OCI-LY3 (cell line): ENCODE measurements around the gene MAST2.

Experiments used
- H2AFZ ChIP-seq: fragments of 200-600, 300-600 bp; shearing (Covaris generic); 2 replicates; pipeline ENCODE4 v1.6.0; 2014; ENCODE audit warnings: antibody characterized with exemption, low read depth, low read length
- H3K27ac ChIP-seq: fragments of 200-600, 300-600 bp; sonication (generic); 2 replicates; pipeline ENCODE4 v1.5.1; 2014; ENCODE audit warnings: mild to moderate bottlenecking, low read length, moderate library complexity, mixed read lengths
- H3K27me3 ChIP-seq: fragments of 200-600, 300-600 bp; sonication (generic); 2 replicates; pipeline ENCODE4 v1.6.1; 2014; ENCODE audit warnings: low read depth, low read length, mixed read lengths
- H3K36me3 ChIP-seq: fragments of 200-600, 300-600 bp; sonication (generic); replicated peaks from 2 replicates; pipeline ENCODE3; 2014; ENCODE audit warnings: low read depth, low read length, mixed read lengths
- H3K4me1 ChIP-seq: fragments of 300-600, 200-600 bp; sonication (generic); 2 replicates; pipeline ENCODE4 v1.6.1; 2014; ENCODE audit warnings: low read length, mixed read lengths
- H3K4me2 ChIP-seq: fragments of 200-600, 300-600 bp; sonication (generic); 2 replicates; pipeline ENCODE4 v1.6.1; 2014; ENCODE audit warnings: low read length, mixed read lengths
- H3K4me3 ChIP-seq: fragments of 300-600, 200-600 bp; sonication (generic); 2 replicates; pipeline ENCODE4 v1.5.1; 2014; ENCODE audit warnings: antibody characterized with exemption, mild to moderate bottlenecking, low read length, moderate library complexity
- H3K79me2 ChIP-seq: fragments of 300-600, 200-600 bp; shearing (Covaris generic); 2 replicates; pipeline ENCODE4 v1.6.1; 2014; ENCODE audit warnings: mild to moderate bottlenecking, low read length, mixed read lengths
- H3K9ac ChIP-seq: fragments of 300-600, 200-600 bp; shearing (Covaris generic); 2 replicates; pipeline ENCODE4 v1.6.0; 2014; ENCODE audit warnings: mild to moderate bottlenecking, low read length, moderate library complexity
- H3K9me3 ChIP-seq: fragments of 200-600, 300-600 bp; shearing (Covaris generic); 2 replicates; pipeline ENCODE4 v1.6.1; 2014; ENCODE audit warnings: low read length, mixed read lengths; ENCODE audit not compliant: insufficient read depth
- H4K20me1 ChIP-seq: fragments of 200-600, 300-600 bp; sonication (generic); 2 replicates; pipeline ENCODE4 v1.6.1; 2016; ENCODE audit warnings: low read length, mixed read lengths; ENCODE audit not compliant: insufficient read depth
- EZH2phosphoT487 ChIP-seq: fragments of 200-600 bp; shearing (Covaris generic); IDR thresholded peaks from 2 replicates; pipeline ENCODE4 v1.6.1; 2018; ENCODE audit warnings: antibody characterized with exemption, mixed run types, low read depth
- TF ChIP-seq, protein P1 (sequence below): fragments of 200-600, 300-600 bp; sonication (generic); IDR thresholded peaks from 2 replicates; pipeline ENCODE4 v1.5.1; 2014; ENCODE audit warnings: antibody characterized with exemption, low read length, low read depth

MAST2 gene

DNA sequence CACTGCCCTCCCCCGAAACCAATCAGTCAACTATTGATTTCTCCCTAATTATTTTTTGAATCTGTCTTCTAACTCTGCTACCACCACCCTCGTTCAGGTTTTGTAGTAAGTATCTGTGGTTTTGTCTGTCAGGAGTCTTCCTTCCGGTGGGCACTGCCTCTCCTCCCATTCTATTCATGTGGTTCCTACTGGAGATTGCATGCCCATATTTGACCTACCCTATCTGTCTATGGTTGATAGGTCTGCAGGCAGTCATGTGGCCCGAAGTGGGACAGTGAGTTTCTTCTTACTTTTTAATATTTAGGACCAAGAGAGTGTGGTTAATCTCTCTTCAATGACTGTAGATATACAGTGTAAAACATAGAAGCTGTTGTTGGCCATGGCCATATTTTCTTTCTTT lies 17.8 kb upstream of the MAST2 start:
- no peak overlapping the region for H3K9ac ChIP-seq
- H3K4me2 ChIP-seq, result no peak overlapping the region
- H3K36me3 ChIP-seq, result no peaks in the 10 kb centered on the region
- no peaks in the 10 kb centered on the region for H3K27me3 ChIP-seq
- H2AFZ ChIP-seq, result no peak overlapping the region
- H3K79me2 ChIP-seq, result no peaks in the 10 kb centered on the region
- H3K4me1 ChIP-seq, result peaks cover 4% of the 10 kb centered on the region
- H3K9me3 ChIP-seq, result no peaks in the 10 kb centered on the region
- no peak overlapping the region for H3K4me3 ChIP-seq
- H3K27ac ChIP-seq, result no peak overlapping the region
- H4K20me1 ChIP-seq, result no peaks in the 10 kb centered on the region
- no peak for TF ChIP-seq EZH2phosphoT487
- TF ChIP-seq, protein P1, sequence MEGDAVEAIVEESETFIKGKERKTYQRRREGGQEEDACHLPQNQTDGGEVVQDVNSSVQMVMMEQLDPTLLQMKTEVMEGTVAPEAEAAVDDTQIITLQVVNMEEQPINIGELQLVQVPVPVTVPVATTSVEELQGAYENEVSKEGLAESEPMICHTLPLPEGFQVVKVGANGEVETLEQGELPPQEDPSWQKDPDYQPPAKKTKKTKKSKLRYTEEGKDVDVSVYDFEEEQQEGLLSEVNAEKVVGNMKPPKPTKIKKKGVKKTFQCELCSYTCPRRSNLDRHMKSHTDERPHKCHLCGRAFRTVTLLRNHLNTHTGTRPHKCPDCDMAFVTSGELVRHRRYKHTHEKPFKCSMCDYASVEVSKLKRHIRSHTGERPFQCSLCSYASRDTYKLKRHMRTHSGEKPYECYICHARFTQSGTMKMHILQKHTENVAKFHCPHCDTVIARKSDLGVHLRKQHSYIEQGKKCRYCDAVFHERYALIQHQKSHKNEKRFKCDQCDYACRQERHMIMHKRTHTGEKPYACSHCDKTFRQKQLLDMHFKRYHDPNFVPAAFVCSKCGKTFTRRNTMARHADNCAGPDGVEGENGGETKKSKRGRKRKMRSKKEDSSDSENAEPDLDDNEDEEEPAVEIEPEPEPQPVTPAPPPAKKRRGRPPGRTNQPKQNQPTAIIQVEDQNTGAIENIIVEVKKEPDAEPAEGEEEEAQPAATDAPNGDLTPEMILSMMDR, result no peak

DNA sequence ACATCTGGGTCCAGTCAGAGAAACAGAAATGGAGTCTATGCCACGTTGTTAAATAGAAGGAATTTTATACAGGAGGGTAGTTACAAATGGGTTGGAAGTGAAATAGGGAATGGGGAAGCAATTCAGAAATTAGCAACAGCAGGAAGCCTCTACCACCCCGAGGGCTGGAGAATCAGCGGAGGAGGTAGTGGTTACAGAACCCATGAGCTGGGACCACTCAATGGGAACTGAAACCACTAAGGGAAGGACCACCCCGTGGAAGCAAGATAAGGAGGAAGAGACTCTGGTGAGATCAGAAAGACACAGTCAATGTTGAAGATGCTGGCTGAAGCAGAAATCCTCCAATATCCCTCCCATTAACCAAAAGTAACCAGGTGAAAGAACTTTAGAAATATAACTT lies 15.5 kb upstream of the MAST2 start:
- Histone ChIP-seq H2AFZ (no peak overlapping the region), H3K9ac (no peak overlapping the region), H3K4me3 (no peak overlapping the region), H3K27ac (no peak overlapping the region), H3K9me3 (no peaks in the 10 kb centered on the region), H4K20me1 (no peaks in the 10 kb centered on the region), H3K36me3 (no peaks in the 10 kb centered on the region), H3K27me3 (no peaks in the 10 kb centered on the region), H3K79me2 (no peaks in the 10 kb centered on the region), H3K4me1 (peaks cover 4% of the 10 kb centered on the region), H3K4me2 (0 out of 2 replicates have a peak overlapping the region, but pooled peaks have one; percentile 14)
- TF ChIP-seq, protein P1, result no peak
- TF ChIP-seq EZH2phosphoT487, result no peak

DNA sequence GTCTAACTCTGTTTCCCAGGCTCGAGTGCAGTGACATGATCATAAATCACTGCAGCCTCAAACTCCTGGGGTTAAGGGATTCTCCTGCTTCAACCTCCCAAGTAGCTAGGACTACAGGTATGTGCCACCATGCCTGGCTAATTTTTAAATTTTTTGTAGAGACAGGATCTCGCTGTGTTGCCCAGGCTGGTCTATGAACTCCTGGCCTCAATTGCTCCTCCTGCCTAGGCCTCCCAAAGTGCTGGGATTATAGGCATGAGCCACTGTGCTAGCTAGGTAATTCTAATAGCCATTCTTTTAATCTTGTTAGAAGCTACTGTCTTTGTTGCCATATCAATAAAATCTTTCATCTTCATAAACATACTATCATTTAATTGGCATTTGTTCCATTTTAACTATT lies 13.8 kb upstream of the MAST2 start:
- H3K4me3 ChIP-seq, result no peak overlapping the region
- TF ChIP-seq, protein P1, result no peak
- no peak for TF ChIP-seq EZH2phosphoT487

DNA sequence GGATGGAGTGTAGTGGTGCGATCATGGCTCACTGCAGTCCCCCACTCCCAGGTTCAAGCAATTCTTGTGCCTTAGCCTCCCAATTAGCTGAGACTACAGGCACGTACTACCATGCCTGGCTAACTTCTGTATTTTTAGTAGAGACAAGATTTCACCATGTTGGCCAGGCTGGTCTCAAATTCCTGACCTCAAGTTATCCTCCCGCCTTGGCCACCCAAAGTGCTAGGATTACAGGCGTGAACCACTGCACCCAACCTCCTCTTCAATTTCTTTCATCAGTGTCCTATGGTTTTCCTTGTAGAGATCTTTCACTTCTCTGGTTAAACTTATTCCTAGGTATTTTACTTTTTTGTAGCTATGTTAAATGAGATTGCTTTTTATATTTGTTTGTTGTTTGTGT lies 10.7 kb upstream of the MAST2 start:
- no peak for TF ChIP-seq EZH2phosphoT487
- TF ChIP-seq, protein P1, result no peak
- Histone ChIP-seq H2AFZ (no peak overlapping the region), H3K4me2 (no peak overlapping the region), H3K4me3 (no peak overlapping the region), H3K4me1 (peaks cover 8% of the 10 kb centered on the region), H3K36me3 (no peaks in the 10 kb centered on the region), H3K9ac (no peak overlapping the region), H3K27me3 (no peaks in the 10 kb centered on the region), H3K9me3 (no peaks in the 10 kb centered on the region), H3K79me2 (no peaks in the 10 kb centered on the region), H4K20me1 (no peaks in the 10 kb centered on the region), H3K27ac (no peak overlapping the region)

More for the DNA sequence above, 13.8 kb upstream of the MAST2 start:
- Histone ChIP-seq H3K9ac (no peak overlapping the region), H3K27me3 (no peaks in the 10 kb centered on the region), H3K27ac (no peak overlapping the region), H3K79me2 (no peaks in the 10 kb centered on the region), H3K4me1 (peaks cover 8% of the 10 kb centered on the region), H3K9me3 (no peaks in the 10 kb centered on the region), H2AFZ (no peak overlapping the region), H3K4me2 (no peak overlapping the region), H3K36me3 (no peaks in the 10 kb centered on the region), H4K20me1 (no peaks in the 10 kb centered on the region)
